HG03521 (cell line): ENCODE data around the gene MNT.

Experiments
- ATAC-seq: cut with Tn5 transposase; IDR thresholded peaks from one replicate; pipeline ENCODE4 v1.9.1; 2021; ENCODE audit warnings: mild to moderate bottlenecking, moderate library complexity; ENCODE audit not compliant: unreplicated experiment

Gene MNT

GRCh38 chr17:2396568-2397246 lies 4.2 kb downstream of the MNT start:
- no peak for ATAC-seq

GRCh38 chr17:2396192-2396567 lies 4.7 kb downstream of the MNT start:
- no peak for ATAC-seq

GRCh38 chr17:2395258-2396181 lies 5.3 kb downstream of the MNT start:
- ATAC-seq, result no peak

GRCh38 chr17:2394775-2395201 lies 6.1 kb downstream of the MNT start:
- ATAC-seq, result no peak

- ATAC-seq, result no peak
These were observed 6.7 kb downstream of the MNT start for GRCh38 chr17:2393954-2394749.

GRCh38 chr17:2393174-2393953 lies 7.5 kb downstream of the MNT start:
- peak; percentile 33 for ATAC-seq

- ATAC-seq, result peak; percentile 63
These were observed 8.3 kb downstream of the MNT start for GRCh38 chr17:2392252-2393173.

GRCh38 chr17:2391597-2392251 lies 9.1 kb downstream of the MNT start:
- ATAC-seq, result no peak

GRCh38 chr17:2390199-2390836 lies 10.5 kb downstream of the MNT start:
- no peak for ATAC-seq

GRCh38 chr17:2388683-2389055 lies 12.2 kb downstream of the MNT start:
- ATAC-seq, result no peak

- no peak for ATAC-seq
These were observed 12.7 kb downstream of the MNT start for GRCh38 chr17:2388020-2388682.

- no peak for ATAC-seq
These were observed 13.5 kb downstream of the MNT start for GRCh38 chr17:2387086-2388019.

GRCh38 chr17:2386400-2387085 lies 14.3 kb downstream of the MNT start:
- no peak for ATAC-seq

GRCh38 chr17:2385240-2386210 lies 15.3 kb downstream of the MNT start:
- no peak for ATAC-seq

GRCh38 chr17:2384439-2385127 lies 16.3 kb downstream of the MNT start:
- ATAC-seq, result no peak
